Sigmoid colon (tissue), 7 donors: Measurements from ENCODE around the gene P2RX2. TPM values are rescaled to one million over a fixed set of nuclear protein-coding genes. Genes with fewer than 3 reads are reported as not detected.

Experiments
- DNase-seq: peaks from one replicate; pipeline ENCODE4 v3.0.0-alpha.2; 2019
- H3K27ac ChIP-seq, 4 donors: fragments of 200-600 bp; sonication (generic); one replicate each; pipeline ENCODE4 v1.5.1; 2016 to 2019; ENCODE audit warnings: mild to moderate bottlenecking in 1 of 4
- H3K27me3 ChIP-seq, 3 donors: fragments of 200-600 bp; sonication (generic); one replicate each; pipeline ENCODE4 v1.5.1; 2019; ENCODE audit warnings: mild to moderate bottlenecking in 1 of 3
- H3K36me3 ChIP-seq, 4 donors: fragments of 200-600 bp; sonication (generic); one replicate each; pipeline ENCODE4 v1.5.1; 2016 to 2019
- H3K4me1 ChIP-seq, 4 donors: fragments of 200-600 bp; sonication (generic); one replicate each; pipeline ENCODE4 v1.5.1; 2017 to 2019
- H3K4me3 ChIP-seq, 4 donors: fragments of 200-600 bp; sonication (generic); one replicate each; pipeline ENCODE4 v1.5.1; 2017 to 2019; ENCODE audit warnings: mild to moderate bottlenecking in 2 of 4, moderate library complexity in 1 of 4
- H3K9me3 ChIP-seq, 4 donors: fragments of 200-600 bp in 3 of 4; sonication (generic) in 3 of 4; one replicate each; pipeline versions ENCODE4 v1.5.1 to v1.6.1; 2013 to 2019
- EP300 ChIP-seq, 4 donors: sonication (generic); formaldehyde crosslinking; IDR thresholded peaks; one replicate each; pipeline ENCODE4 v1.6.1; 2017; ENCODE audit warnings: antibody characterized with exemption in 4 of 4
- POLR2A ChIP-seq, 2 donors: fragments of 450-650 bp; IDR thresholded peaks; one replicate each; pipeline ENCODE4 v1.6.1; 2016; ENCODE audit warnings: antibody characterized with exemption in 2 of 2, mild to moderate bottlenecking in 2 of 2, moderate library complexity in 2 of 2
- POLR2AphosphoS5 ChIP-seq, 4 donors: sonication (generic); formaldehyde crosslinking; IDR thresholded peaks; one replicate each; pipeline ENCODE4 v1.6.1; 2017; ENCODE audit warnings: antibody characterized with exemption in 4 of 4
- WGBS, 2 donors: extraction: QIAGEN DNeasy Blood & Tissue Kit; methylation state at CpG; one replicate each; pipeline ENCODE4 v1.1.7; 2013; 5-methylcytosine and 5-hydroxymethylcytosine counted together
- intact Hi-C: fragments of 100-400 bp; cut with DNase I; formaldehyde crosslinking; loops from one replicate; pipeline ENCODE4 v1.15.1; 2023
- polyA plus RNA-seq, 3 donors: library from polyadenylated mRNA; stranded (reverse); fragments of 200-250 nt; gene quantifications; one replicate each; pipeline ENCODE4 v1.2.3, GENCODE V29; 2013
- total RNA-seq, 4 donors: library from RNA; depleted of rRNA; stranded (reverse); fragments of >200 nt; gene quantifications; one replicate each; pipeline ENCODE4 v1.1.0, GENCODE V29; 2016
- TF ChIP-seq, protein P1 (sequence below), 4 experiments: fragments of 450-650 bp in 3 of 4; fragments of 200-600 bp in 1 of 4; IDR thresholded peaks; one replicate each; pipeline ENCODE4 v1.5.1; 2016 to 2019; ENCODE audit warnings: antibody characterized with exemption in 4 of 4, mild to moderate bottlenecking in 3 of 4, moderate library complexity in 2 of 4
- donor health status: healthy with polysubstance abuse.
- donor health status: Bipolar disorder and iron deficiency.
- donor health status: healthy.

The P2RX2 gene
- total and polyA plus RNA-seq, 7 donors = 0.16 to 1.4 (median 0.36) TPM; not detected in 2

- no peak for DNase-seq
- H3K36me3 ChIP-seq = no peaks in the 10 kb centered on the region
- peaks cover 0 to 25% (median 12%) of the 10 kb centered on the region in 4 donors for H3K4me1 ChIP-seq
- intact Hi-C loops = no loop called here
- peak overlapping the region in 3 of 4 donors; percentile 2 to 55 (median 39) for H3K27ac ChIP-seq
- WGBS, 2 donors = 27 to 46% methylated on average over 67 of the region's 67 CpGs
- peak overlapping the region in 3 of 4 donors; percentile 11 to 34 (median 25) for H3K4me3 ChIP-seq
- H3K9me3 ChIP-seq = no peaks in the 10 kb centered on the region
- no peak for TF ChIP-seq EP300 (IDR thresholded peaks at IDR 0.05)
- no peak for TF ChIP-seq POLR2AphosphoS5 (IDR thresholded peaks at IDR 0.05)
- TF ChIP-seq, protein P1, sequence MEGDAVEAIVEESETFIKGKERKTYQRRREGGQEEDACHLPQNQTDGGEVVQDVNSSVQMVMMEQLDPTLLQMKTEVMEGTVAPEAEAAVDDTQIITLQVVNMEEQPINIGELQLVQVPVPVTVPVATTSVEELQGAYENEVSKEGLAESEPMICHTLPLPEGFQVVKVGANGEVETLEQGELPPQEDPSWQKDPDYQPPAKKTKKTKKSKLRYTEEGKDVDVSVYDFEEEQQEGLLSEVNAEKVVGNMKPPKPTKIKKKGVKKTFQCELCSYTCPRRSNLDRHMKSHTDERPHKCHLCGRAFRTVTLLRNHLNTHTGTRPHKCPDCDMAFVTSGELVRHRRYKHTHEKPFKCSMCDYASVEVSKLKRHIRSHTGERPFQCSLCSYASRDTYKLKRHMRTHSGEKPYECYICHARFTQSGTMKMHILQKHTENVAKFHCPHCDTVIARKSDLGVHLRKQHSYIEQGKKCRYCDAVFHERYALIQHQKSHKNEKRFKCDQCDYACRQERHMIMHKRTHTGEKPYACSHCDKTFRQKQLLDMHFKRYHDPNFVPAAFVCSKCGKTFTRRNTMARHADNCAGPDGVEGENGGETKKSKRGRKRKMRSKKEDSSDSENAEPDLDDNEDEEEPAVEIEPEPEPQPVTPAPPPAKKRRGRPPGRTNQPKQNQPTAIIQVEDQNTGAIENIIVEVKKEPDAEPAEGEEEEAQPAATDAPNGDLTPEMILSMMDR (IDR thresholded peaks at IDR 0.05) = no peak
- TF ChIP-seq POLR2A (IDR thresholded peaks at IDR 0.05) = no peak
- peaks cover 13 to 61% (median 47%) of the 10 kb centered on the region in 3 donors for H3K27me3 ChIP-seq
Observed at GRCh38 chr12:132603240-132604150, 15.1 kb upstream of the P2RX2 start.

DNA sequence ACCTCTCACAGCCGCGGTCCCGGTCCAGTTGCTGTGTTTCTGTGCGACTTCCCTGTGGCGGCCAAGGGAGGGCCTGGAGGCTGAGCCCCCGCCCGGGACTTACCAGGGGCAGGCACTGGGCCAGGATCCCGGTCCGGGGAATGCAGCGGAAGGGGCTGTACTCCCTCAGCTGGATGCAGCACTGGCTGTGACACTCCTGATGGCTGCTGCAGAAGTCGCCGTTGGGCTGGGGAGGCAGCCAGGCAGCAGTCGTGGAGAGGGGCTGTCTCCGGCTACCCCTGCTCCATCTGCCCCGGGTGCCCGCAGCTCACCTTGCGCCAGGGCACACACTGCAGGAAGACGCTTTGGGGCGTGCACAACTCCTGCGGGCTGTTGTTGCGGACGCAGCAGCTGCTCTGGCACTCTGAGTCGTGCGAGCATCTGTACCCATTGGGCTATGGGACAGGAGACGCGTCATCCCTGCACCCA, 14.4 kb upstream of the P2RX2 start:
- WGBS, 2 donors = 47 to 55% methylated on average over 26 of the region's 26 CpGs
- intact Hi-C loops = no loop called here
- Histone ChIP-seq H3K27ac (peak overlapping the region in 2 of 4 donors; percentile 39 to 55), H3K27me3 (peaks cover 13 to 68% (median 47%) of the 10 kb centered on the region in 3 donors), H3K4me3 (peak overlapping the region in 3 of 4 donors; percentile 11 to 34 (median 25)), H3K36me3 (no peaks in the 10 kb centered on the region), H3K4me1 (peaks cover 0 to 20% (median 12%) of the 10 kb centered on the region in 4 donors), H3K9me3 (no peaks in the 10 kb centered on the region)
- no peak for DNase-seq
- no peak for TF ChIP-seq POLR2A (IDR thresholded peaks at IDR 0.05)
- no peak for TF ChIP-seq EP300 (IDR thresholded peaks at IDR 0.05)
- TF ChIP-seq POLR2AphosphoS5 (IDR thresholded peaks at IDR 0.05) = no peak
- TF ChIP-seq, protein P1 (IDR thresholded peaks at IDR 0.05) = no peak

GRCh38 chr12:132604668-132605441, 13.7 kb upstream of the P2RX2 start:
- no peak overlapping the region for H3K27ac ChIP-seq
- TF ChIP-seq POLR2A (IDR thresholded peaks at IDR 0.05) = no peak
- no peak for TF ChIP-seq EP300 (IDR thresholded peaks at IDR 0.05)
- no peak for TF ChIP-seq POLR2AphosphoS5 (IDR thresholded peaks at IDR 0.05)
- TF ChIP-seq, protein P1 (IDR thresholded peaks at IDR 0.05) = no peak
- H3K4me3 ChIP-seq = no peak overlapping the region
- H3K27me3 ChIP-seq = peaks cover 13 to 75% (median 52%) of the 10 kb centered on the region in 3 donors
- H3K4me1 ChIP-seq = peaks cover 0 to 20% (median 11%) of the 10 kb centered on the region in 4 donors
- no peaks in the 10 kb centered on the region for H3K36me3 ChIP-seq
- 59 to 77% methylated on average over 16 of the region's 16 CpGs for WGBS, 2 donors
- DNase-seq = no peak
- no peaks in the 10 kb centered on the region for H3K9me3 ChIP-seq
- intact Hi-C loops = no loop called here

DNA sequence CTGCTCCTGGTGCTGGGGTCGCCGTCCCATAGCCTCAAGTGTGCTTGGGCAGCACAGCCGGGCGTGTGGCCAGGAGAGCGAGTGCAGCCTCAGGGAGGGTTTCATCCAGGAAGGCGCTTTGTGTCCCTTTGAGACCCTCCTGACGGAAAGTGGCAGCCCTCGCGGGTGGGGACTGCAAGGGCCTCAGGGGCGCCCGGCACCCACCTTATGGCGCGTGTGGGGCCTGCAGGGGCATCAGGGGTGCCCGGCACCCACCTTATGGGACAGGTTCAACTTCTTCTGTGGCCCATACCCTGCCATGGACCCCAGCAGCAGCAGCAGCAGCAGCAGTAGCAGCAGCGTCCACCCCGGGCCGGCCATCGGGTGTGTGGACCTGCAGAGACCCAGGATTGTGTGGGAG, 12.7 kb upstream of the P2RX2 start:
- H3K4me3 ChIP-seq = no peak overlapping the region
- intact Hi-C loops = no loop called here
- no peak overlapping the region for H3K27ac ChIP-seq
- peaks cover 0 to 14% (median 7%) of the 10 kb centered on the region in 4 donors for H3K4me1 ChIP-seq
- DNase-seq = no peak
- no peaks in the 10 kb centered on the region for H3K9me3 ChIP-seq
- H3K27me3 ChIP-seq = peaks cover 11 to 82% (median 62%) of the 10 kb centered on the region in 3 donors
- H3K36me3 ChIP-seq = no peaks in the 10 kb centered on the region
- TF ChIP-seq POLR2A (IDR thresholded peaks at IDR 0.05) (no peak), POLR2AphosphoS5 (IDR thresholded peaks at IDR 0.05) (no peak)
- 88 to 90% methylated on average over 18 of the region's 18 CpGs for WGBS, 2 donors
